Adrenal gland (tissue), 12 donors: ENCODE results near the gene CLK2. TPM values are rescaled to one million over a fixed set of nuclear protein-coding genes. Genes with fewer than 3 reads are reported as not detected.

Experiments
- DNase-seq, 7 donors: peaks; one replicate each; pipeline ENCODE4 v3.0.0-alpha.2; 2019 to 2020
- H3K27ac ChIP-seq, 5 donors: fragments of 200-600 bp; sonication (generic) in 4 of 5; 1 replicate in 3 of 5; 2 replicates in 2 of 5; pipeline versions ENCODE4 v1.5.1 to v1.8.0; 2016 to 2020; ENCODE audit warnings: mild to moderate bottlenecking in 1 of 5
- H3K27me3 ChIP-seq: fragments of 200-600 bp; 2 replicates; pipeline ENCODE4 v1.8.0; 2021
- H3K36me3 ChIP-seq, 2 donors: fragments of 200-600 bp; replicated peaks in 1 of 2; 1 replicate in 1 of 2; 2 replicates in 1 of 2; pipeline versions ENCODE4 v1.5.1 to v1.8.0; 2018 to 2022
- H3K4me1 ChIP-seq, 2 donors: fragments of 200-600 bp; replicated peaks in 1 of 2; 1 replicate in 1 of 2; 2 replicates in 1 of 2; pipeline versions ENCODE4 v1.5.1 to v1.8.0; 2018 to 2021
- H3K4me3 ChIP-seq, 4 donors: fragments of 200-600 bp; sonication (generic) in 3 of 4; one replicate each; pipeline ENCODE4 v1.5.1; 2016 to 2018
- H3K9me3 ChIP-seq, 3 donors: fragments of 200-600 bp; sonication (generic) in 1 of 3; replicated peaks in 1 of 3; 1 replicate in 2 of 3; 2 replicates in 1 of 3; pipeline versions ENCODE4 v1.5.1 to v1.8.0; 2016 to 2021
- CTCF ChIP-seq, 6 experiments: fragments of 450-650 bp in 4 of 6; fragments of 200-600 bp in 2 of 6; sonication (generic) in 1 of 6; IDR thresholded peaks; 1 replicate in 5 of 6; 2 replicates in 1 of 6; pipeline versions ENCODE4 v1.5.1 to v1.8.0; 2016 to 2021; ENCODE audit warnings: antibody characterized with exemption in 6 of 6, mild to moderate bottlenecking in 2 of 6, moderate library complexity in 1 of 6
- POLR2A ChIP-seq, 2 donors: fragments of 450-650 bp; IDR thresholded peaks; one replicate each; pipeline ENCODE4 v1.6.1; 2017; ENCODE audit warnings: antibody characterized with exemption in 2 of 2, mild to moderate bottlenecking in 2 of 2, moderate library complexity in 1 of 2
- WGBS, 4 donors: extraction: QIAGEN DNeasy Blood & Tissue Kit in 2 of 4; methylation state at CpG; one replicate each; pipeline versions ENCODE4 v1.1.5 to v1.1.7; 2013 to 2017; 5-methylcytosine and 5-hydroxymethylcytosine counted together
- intact Hi-C, 2 donors: fragments of 100-400 bp; cut with DNase I; formaldehyde crosslinking; loops; one replicate each; pipeline versions ENCODE4 v1.14.1 to v1.15.0; 2022 to 2023
- polyA plus RNA-seq, 3 donors: library from polyadenylated mRNA; stranded (reverse); fragments of 200-250 nt in 2 of 3; fragments of 350-450 nt in 1 of 3; fragmentation: Illumina TruSeq in 1 of 3; extraction: RNeasy Lipid Tissue Mini Kit (QIAGEN cat#74804) in 1 of 3; gene quantifications; one replicate each; pipeline ENCODE4 v1.2.3, GENCODE V29; 2013 to 2014
- total RNA-seq, 9 donors: library from RNA; depleted of rRNA in 4 of 9; stranded (reverse); fragments of >200 nt in 4 of 9; fragments of 120-200 nt in 1 of 9; fragmentation: NEBNext Ultra II Directional in 1 of 9; extraction: Animal tissue kit (Norgen Biotek cat#: 25700) in 1 of 9; gene quantifications; one replicate each; pipeline versions ENCODE4 v1.1.0 to v1.2.4, GENCODE V29; 2013 to 2023
- donor health status: healthy with polysubstance abuse.
- donor health status: Bipolar disorder and iron deficiency.
- donor health status: DM: yes; HTN: yes; CAD: no.
- donor health status: DM: no; HTN: no; CAD: no.
- donor health status: DM: no; HTN: no; CAD: no.
- donor health status: DM: yes; HTN: yes; CAD: no.

The CLK2 gene
- total and polyA plus RNA-seq, 12 donors: 10.7 to 162 (median 54.9) TPM

- intact Hi-C loops: no loop called here
- no peak overlapping the region for H3K4me3 ChIP-seq
Measured at GRCh38 chr1:155284476-155284875, 11.2 kb upstream of the CLK2 start.

GRCh38 chr1:155282488-155283091 lies 9.3 kb upstream of the CLK2 start:
- Histone ChIP-seq H3K4me3 (no peak overlapping the region), H3K27me3 (no peaks in the 10 kb centered on the region), H3K4me1 (peaks cover 9 to 11% of the 10 kb centered on the region in 2 donors), H3K9me3 (no peaks in the 10 kb centered on the region), H3K27ac (no peak overlapping the region), H3K36me3 (no peaks in the 10 kb centered on the region)
- TF ChIP-seq CTCF (IDR thresholded peaks at IDR 0.05) (no peak), POLR2A (IDR thresholded peaks at IDR 0.05) (no peak)
- intact Hi-C loops: no loop called here
- 94 to 96% (median 95%) methylated on average over 19 to 29 of the region's 29 CpGs for whole genome bisulfite sequencing, 4 donors
- no peak for DNase-seq

More at GRCh38 chr1:155284476-155284875, 11.2 kb upstream of the CLK2 start:
- WGBS, 4 donors: 86 to 93% (median 87%) methylated on average over 7 to 12 of the region's 12 CpGs
- no peak overlapping the region for H3K27ac ChIP-seq
- no peak for DNase-seq
- no peaks in the 10 kb centered on the region for H3K36me3 ChIP-seq
- no peak for TF ChIP-seq CTCF (IDR thresholded peaks at IDR 0.05)
- no peak for TF ChIP-seq POLR2A (IDR thresholded peaks at IDR 0.05)
- no peaks in the 10 kb centered on the region for H3K4me1 ChIP-seq
- no peaks in the 10 kb centered on the region for H3K27me3 ChIP-seq
- no peaks in the 10 kb centered on the region for H3K9me3 ChIP-seq

- Histone ChIP-seq H3K36me3 (no peaks in the 10 kb centered on the region), H3K4me1 (peaks cover 9 to 18% of the 10 kb centered on the region in 2 donors), H3K4me3 (no peak overlapping the region), H3K27ac (no peak overlapping the region), H3K9me3 (no peaks in the 10 kb centered on the region), H3K27me3 (no peaks in the 10 kb centered on the region)
- no peak for DNase-seq
- intact Hi-C loops: loop anchor here in 1 of 2 donors (5.0 to 10.0 kb wide), 2 partner anchors 43 to 316 kb away; partner anchors contain the start of gene RUSC1
- TF ChIP-seq POLR2A (IDR thresholded peaks at IDR 0.05): no peak
- no peak for TF ChIP-seq CTCF (IDR thresholded peaks at IDR 0.05)
- 63 to 86% (median 80%) methylated on average over 2 of the region's 2 CpGs for WGBS, 4 donors
Measured at GRCh38 chr1:155279268-155279667, 6.0 kb upstream of the CLK2 start.

- Histone ChIP-seq H3K9me3 (no peaks in the 10 kb centered on the region), H3K27ac (peak overlapping the region in 1 of 5 donors; percentile 7), H3K4me3 (no peak overlapping the region), H3K27me3 (no peaks in the 10 kb centered on the region), H3K4me1 (peaks cover 11 to 18% of the 10 kb centered on the region in 2 donors), H3K36me3 (no peaks in the 10 kb centered on the region)
- TF ChIP-seq POLR2A (IDR thresholded peaks at IDR 0.05) (no peak), CTCF (IDR thresholded peaks at IDR 0.05) (peak in 1 of 6 experiments; percentile 3)
- WGBS, 4 donors: 62 to 67% (median 66%) methylated on average over 10 of the region's 10 CpGs
- intact Hi-C loops: loop anchor here in 1 of 2 donors (5.0 to 10.0 kb wide), 2 partner anchors 44 to 316 kb away; partner anchors contain the start of gene RUSC1
- no peak for DNase-seq
Measured at GRCh38 chr1:155278689-155279160, 5.4 kb upstream of the CLK2 start.
